Parathyroid adenoma (tissue), 2 donors: ENCODE data around the gene AXIN2.

Experiments
- H2AFZ ChIP-seq: fragments of 300-600 bp; sonication (generic); one replicate; pipeline ENCODE4 v1.7.0; 2017; ENCODE audit warnings: antibody characterized with exemption, mild to moderate bottlenecking
- H3K27ac ChIP-seq: fragments of 300-600 bp; sonication (generic); one replicate; pipeline ENCODE4 v1.7.0; 2017
- H3K27me3 ChIP-seq: fragments of 300-600 bp; sonication (generic); one replicate; pipeline ENCODE4 v1.7.0; 2017; ENCODE audit warnings: low read length; ENCODE audit not compliant: control insufficient read depth, insufficient read depth
- H3K36me3 ChIP-seq: fragments of 300-600 bp; sonication (generic); one replicate; pipeline ENCODE4 v1.7.0; 2017; ENCODE audit warnings: low read length; ENCODE audit not compliant: control insufficient read depth, insufficient read depth
- H3K4me1 ChIP-seq: fragments of 300-600 bp; sonication (generic); one replicate; pipeline ENCODE4 v1.7.0; 2017; ENCODE audit warnings: control low read depth
- H3K4me2 ChIP-seq: fragments of 300-600 bp; sonication (generic); one replicate; pipeline ENCODE4 v1.7.0; 2017; ENCODE audit warnings: low read length
- H3K4me3 ChIP-seq: fragments of 300-600 bp; sonication (generic); one replicate; pipeline ENCODE4 v1.7.0; 2017; ENCODE audit warnings: low read depth, low read length
- H3K79me2 ChIP-seq: fragments of 300-600 bp; sonication (generic); one replicate; pipeline ENCODE4 v1.7.0; 2017; ENCODE audit warnings: control low read depth
- H3K9ac ChIP-seq: fragments of 300-600 bp; sonication (generic); one replicate; pipeline ENCODE4 v1.7.0; 2017; ENCODE audit warnings: mild to moderate bottlenecking
- H3K9me3 ChIP-seq: fragments of 300-600 bp; sonication (generic); one replicate; pipeline ENCODE4 v1.7.0; 2017; ENCODE audit warnings: low read length; ENCODE audit not compliant: control insufficient read depth
- TF ChIP-seq, protein P1 (sequence below): fragments of 300-600 bp; sonication (generic); IDR thresholded peaks from one replicate; pipeline ENCODE4 v1.7.0; 2017; ENCODE audit warnings: antibody characterized with exemption, mild to moderate bottlenecking
- donor health status: primary hyperparathyroidism.

Gene AXIN2

DNA sequence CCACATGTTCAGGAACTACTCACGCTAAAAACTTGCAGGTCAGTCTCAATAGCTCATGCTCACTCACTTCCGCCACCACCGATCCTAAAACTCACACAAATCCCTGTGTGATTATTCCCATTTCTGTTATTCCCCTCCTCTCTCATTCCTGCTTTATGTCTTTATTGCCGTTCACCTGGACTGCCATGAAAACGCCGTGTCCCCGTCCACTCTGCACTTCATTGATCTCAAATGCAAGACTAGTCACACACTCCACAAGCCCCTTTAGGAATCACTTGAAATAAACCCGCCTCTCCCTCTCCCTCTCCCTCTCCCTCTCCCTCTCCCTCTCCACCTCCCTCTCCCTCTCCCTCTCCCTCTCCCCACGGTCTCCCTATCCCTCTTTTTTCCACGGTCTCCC, 78.0 kb downstream of the AXIN2 start:
- Histone ChIP-seq H3K36me3 (no peaks in the 10 kb centered on the region), H3K79me2 (no peaks in the 10 kb centered on the region), H3K4me2 (no peak overlapping the region), H3K27ac (no peak overlapping the region), H3K27me3 (no peaks in the 10 kb centered on the region), H3K9me3 (no peaks in the 10 kb centered on the region), H2AFZ (no peak overlapping the region), H3K4me3 (no peak overlapping the region), H3K9ac (no peak overlapping the region), H3K4me1 (no peaks in the 10 kb centered on the region)
- TF ChIP-seq, protein P1, sequence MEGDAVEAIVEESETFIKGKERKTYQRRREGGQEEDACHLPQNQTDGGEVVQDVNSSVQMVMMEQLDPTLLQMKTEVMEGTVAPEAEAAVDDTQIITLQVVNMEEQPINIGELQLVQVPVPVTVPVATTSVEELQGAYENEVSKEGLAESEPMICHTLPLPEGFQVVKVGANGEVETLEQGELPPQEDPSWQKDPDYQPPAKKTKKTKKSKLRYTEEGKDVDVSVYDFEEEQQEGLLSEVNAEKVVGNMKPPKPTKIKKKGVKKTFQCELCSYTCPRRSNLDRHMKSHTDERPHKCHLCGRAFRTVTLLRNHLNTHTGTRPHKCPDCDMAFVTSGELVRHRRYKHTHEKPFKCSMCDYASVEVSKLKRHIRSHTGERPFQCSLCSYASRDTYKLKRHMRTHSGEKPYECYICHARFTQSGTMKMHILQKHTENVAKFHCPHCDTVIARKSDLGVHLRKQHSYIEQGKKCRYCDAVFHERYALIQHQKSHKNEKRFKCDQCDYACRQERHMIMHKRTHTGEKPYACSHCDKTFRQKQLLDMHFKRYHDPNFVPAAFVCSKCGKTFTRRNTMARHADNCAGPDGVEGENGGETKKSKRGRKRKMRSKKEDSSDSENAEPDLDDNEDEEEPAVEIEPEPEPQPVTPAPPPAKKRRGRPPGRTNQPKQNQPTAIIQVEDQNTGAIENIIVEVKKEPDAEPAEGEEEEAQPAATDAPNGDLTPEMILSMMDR: no peak

DNA sequence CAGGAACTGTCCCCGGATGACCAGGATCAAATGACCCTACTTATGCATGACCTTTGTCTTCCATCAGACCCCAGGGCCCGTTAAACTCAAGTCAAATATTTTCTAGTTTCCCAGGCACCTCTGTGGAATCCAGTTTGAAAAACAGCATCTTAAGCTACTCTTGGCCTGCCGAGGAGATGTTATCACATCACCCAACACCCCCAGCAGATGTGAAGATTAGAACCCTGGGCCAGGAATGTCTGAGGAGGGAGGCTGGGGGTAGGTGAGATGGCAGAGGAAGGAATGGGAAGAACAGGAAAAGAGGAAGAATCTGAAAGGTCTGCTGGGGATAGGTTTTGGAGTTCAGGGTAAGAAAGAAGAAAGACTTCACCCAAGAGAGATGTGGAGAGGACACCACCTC, 79.2 kb downstream of the AXIN2 start:
- H3K9ac ChIP-seq: no peak overlapping the region
- no peak overlapping the region for H2AFZ ChIP-seq
- H3K27ac ChIP-seq: no peak overlapping the region
- H3K27me3 ChIP-seq: no peaks in the 10 kb centered on the region
- TF ChIP-seq, protein P1: no peak
- H3K9me3 ChIP-seq: no peaks in the 10 kb centered on the region
- H3K4me2 ChIP-seq: no peak overlapping the region
- H3K79me2 ChIP-seq: no peaks in the 10 kb centered on the region
- H3K4me1 ChIP-seq: no peaks in the 10 kb centered on the region
- no peak overlapping the region for H3K4me3 ChIP-seq
- no peaks in the 10 kb centered on the region for H3K36me3 ChIP-seq

DNA sequence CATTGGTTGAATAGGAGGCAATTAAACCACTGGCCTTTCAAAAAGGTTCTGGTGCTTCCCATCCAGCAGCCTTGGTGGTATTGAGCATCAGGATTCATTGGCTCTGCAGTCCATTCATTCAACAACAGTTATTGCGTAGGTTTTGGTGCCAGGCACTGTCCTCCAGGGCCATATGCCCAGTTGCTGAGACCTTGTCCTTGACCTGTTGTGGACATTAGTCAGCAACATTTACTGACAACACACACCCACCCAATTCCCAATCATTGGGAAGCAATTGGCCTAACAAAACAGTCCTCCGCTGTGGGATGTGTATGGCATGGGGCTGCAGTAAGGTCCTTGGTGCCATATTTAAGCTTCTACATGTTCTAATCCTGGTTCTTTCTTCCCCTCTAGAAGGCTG, 82.2 kb downstream of the AXIN2 start:
- TF ChIP-seq, protein P1: no peak
- H3K4me1 ChIP-seq: no peaks in the 10 kb centered on the region
- no peak overlapping the region for H3K4me2 ChIP-seq
- no peaks in the 10 kb centered on the region for H3K36me3 ChIP-seq
- no peaks in the 10 kb centered on the region for H3K9me3 ChIP-seq
- H3K9ac ChIP-seq: no peak overlapping the region
- no peaks in the 10 kb centered on the region for H3K27me3 ChIP-seq
- no peak overlapping the region for H3K27ac ChIP-seq
- H2AFZ ChIP-seq: no peak overlapping the region
- H3K79me2 ChIP-seq: no peaks in the 10 kb centered on the region
- H3K4me3 ChIP-seq: no peak overlapping the region
